SH-SY5Y (cell line): ENCODE data around the gene VAMP1.
A peak's percentile ranks its signal among the peaks of the same experiment; 100 is the strongest.

Experiments used
- GATA2 ChIP-seq: IDR thresholded peaks from 2 replicates; pipeline ENCODE4 v1.6.1; 2011; ENCODE audit warnings: mild to moderate bottlenecking, low read depth, low read length
- GATA3 ChIP-seq: IDR thresholded peaks from 2 replicates; pipeline ENCODE4 v1.6.1; 2011; ENCODE audit warnings: low read depth, mild to moderate bottlenecking, low read length, moderate library complexity

The VAMP1 gene

DNA sequence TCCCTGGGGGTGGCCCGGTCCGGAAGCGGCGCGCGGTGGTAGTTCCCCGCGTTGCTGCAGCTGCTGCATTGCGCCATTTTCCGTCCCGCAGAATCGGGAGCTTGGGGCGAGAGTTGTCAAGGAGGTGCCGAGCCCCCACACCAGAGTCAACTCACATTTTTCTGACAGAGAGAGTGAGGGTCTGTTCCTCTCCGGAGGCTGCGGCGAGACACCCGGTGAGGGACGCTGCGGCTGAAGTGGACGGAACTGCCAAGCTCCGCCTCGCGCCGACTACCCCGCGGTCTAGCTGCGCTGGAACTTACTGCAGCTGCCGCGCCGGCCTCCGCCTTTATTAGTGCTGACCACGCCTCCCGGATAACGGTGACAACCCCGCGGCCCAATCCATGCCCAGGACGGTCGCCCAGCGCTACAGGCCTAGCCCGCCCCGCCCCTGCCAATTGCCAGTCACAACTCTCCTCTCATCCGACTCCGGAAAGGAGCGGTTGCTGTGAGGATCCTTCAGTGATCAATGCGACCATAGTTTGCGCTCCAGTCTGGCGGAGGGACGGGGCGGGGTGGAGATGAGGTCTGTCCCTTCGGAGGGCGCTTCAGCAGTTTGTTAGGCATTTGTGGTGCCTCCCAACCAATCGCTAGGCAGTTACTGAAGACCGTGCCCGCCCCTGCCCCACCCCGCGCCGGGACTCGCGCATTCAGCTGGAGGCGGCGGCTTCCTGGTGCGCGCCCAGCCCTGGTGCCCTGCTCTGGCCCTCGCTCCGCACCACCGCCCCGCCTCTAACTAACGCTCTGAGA is at the start of gene VAMP1:
TSS of gene VAMP1 (minus strand) at position 303 of the 789 bp plus-strand sequence. CDS start at position 157, 146 bp downstream.
- TF ChIP-seq GATA2: no peak
- TF ChIP-seq GATA3: no peak

- no peak for TF ChIP-seq GATA3
- TF ChIP-seq GATA2: no peak
Observed at GRCh38 chr12:6520186-6520585, 49.7 kb upstream of the VAMP1 start.

DNA sequence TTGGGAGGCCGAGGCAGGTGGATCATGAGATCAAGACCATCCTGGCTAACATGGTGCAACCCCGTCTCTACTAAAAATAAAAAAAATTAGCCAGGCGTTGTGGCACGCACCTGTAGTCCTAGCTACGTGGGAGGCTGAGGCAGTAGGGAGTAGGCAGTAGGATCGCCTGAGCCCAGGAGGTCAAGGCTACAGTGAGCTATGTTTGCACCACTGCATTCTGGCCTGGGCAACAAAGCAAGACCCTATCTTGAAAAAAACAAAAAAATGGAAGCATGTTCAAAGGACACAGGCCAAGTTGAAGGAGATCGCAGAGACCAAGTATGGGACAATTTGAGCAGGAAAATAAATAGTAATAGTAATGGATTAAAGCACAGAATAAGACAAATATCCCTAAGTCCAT is 37.6 kb upstream of the VAMP1 start:
- no peak for TF ChIP-seq GATA2

DNA sequence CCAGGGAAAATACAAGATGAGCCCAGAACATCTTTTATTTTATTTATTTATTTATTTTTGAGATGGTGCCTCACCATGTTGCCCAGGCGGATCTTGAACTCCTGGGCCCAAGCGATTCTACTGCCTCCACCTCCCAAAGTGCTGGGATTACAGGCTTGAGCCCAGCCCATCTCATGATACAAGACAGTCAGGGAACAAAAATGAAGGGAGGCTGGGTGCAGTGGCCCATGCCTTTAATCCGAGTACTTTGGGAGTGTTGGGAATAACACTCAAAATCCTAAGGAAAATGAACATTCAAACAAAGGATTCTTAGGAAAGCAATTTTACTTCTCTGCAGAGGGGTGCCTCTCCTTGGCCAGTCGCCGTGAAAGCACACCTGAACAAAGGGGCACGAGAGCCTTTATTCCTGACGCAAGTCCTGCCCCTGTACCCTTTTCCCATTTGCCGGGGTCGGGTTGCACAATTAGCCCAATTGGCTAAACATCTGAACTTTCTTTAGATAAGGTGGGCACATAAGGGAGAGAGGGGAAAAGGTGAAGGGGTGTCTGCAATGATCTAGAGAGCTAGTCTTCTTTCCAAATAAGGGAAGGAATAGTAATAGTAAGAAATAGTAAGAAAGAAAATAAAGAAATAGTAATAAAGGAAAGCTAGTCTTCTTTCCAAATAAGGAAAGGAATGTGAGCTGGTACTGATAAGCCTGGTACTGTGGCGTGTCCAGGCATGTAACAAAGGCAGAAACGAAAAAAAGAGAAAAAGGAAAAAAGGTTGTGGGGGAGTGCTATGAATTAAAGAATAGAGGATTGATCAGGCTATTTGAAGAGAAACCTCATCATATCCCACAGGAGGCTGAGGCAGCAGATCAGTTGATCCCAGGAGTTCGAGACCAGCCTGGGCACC is 36.9 kb upstream of the VAMP1 start:
- TF ChIP-seq GATA3 (no peak), GATA2 (no peak)

DNA sequence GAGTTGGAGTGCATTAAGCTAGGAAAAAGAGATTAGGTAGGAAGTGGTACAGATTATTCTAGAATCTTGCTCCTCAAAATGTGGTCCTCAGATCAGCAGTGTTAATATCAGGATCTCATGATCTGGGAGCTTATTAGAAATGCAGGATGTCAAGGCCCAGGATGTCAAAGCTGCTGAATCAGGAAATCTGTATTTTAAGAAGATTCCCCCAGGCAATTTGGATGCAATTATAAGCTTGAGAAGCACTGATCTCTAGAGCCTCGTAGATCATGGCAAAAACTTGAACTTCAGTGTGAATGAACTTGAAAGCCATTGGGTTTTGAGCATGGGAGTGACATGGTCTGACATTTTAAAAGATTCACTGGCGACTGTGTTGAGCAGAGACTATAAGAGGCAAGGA is 30.0 kb upstream of the VAMP1 start:
- TF ChIP-seq GATA2 (no peak), GATA3 (no peak)

- TF ChIP-seq GATA2 (no peak), GATA3 (no peak)
Observed at GRCh38 chr12:6494968-6495367, 24.5 kb upstream of the VAMP1 start.

DNA sequence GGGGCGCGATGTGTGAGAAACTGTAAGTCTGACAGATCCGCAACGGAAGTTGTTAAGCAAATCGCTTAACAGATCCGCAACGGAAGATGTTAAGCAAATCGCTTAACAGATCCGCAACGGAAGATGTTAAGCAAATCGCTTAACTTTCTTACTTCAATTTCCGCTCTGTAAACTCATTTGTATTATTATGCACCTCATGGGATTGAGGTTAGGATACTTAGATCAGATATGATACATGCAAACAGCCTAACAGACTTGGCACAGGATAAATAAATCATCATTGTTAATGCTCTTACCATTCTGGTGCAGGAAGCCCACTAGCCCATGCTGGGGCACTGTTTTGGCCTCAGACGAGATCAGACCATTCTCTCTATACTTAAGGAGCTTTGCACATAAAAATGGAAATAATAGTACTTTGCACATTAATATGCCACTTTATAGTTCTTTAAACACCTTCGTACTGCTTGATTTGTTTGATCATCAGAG is 23.8 kb upstream of the VAMP1 start:
- TF ChIP-seq GATA3: no peak
- no peak for TF ChIP-seq GATA2

GRCh38 chr12:6493497-6494257 is 23.2 kb upstream of the VAMP1 start, which contains the start of gene NCAPD2:
TSS of gene NCAPD2 (plus strand) at chr12:6494102. CDS start at chr12:6495099, 997 bp downstream.
- no peak for TF ChIP-seq GATA3
- 0 out of 2 replicates have a peak, but pooled peaks have one; percentile 26 for TF ChIP-seq GATA2

GRCh38 chr12:6492838-6493496 is 22.5 kb upstream of the VAMP1 start, which contains the start of gene MRPL51:
TSS of gene MRPL51 (minus strand) at chr12:6493262. CDS start at chr12:6493136, 126 bp downstream.
- no peak for TF ChIP-seq GATA3
- TF ChIP-seq GATA2: no peak

GRCh38 chr12:6489449-6489848 is 19.0 kb upstream of the VAMP1 start:
- no peak for TF ChIP-seq GATA2
- TF ChIP-seq GATA3: no peak

DNA sequence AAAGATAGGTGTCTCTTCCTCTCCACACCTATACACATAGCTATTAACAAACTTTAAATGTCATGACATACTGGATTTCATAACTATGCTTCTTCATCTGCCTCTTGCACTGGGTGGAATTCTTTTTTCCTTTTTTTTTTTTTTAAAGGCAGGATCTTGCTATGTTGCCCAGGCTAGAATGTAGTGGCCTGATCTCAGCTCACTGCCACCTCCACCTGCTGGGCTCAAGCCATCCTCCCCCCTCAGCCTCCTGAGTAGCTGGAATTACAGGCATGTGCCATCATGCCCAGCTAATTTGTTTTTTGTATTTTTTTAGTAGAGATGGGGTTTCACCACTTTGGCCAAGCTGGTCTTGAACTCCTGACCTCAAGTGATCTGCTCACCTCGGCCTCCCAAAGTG is 17.8 kb upstream of the VAMP1 start:
- TF ChIP-seq GATA3 (no peak), GATA2 (no peak)

GRCh38 chr12:6478416-6478815 is 7.9 kb upstream of the VAMP1 start:
- TF ChIP-seq GATA3 (no peak), GATA2 (no peak)

DNA sequence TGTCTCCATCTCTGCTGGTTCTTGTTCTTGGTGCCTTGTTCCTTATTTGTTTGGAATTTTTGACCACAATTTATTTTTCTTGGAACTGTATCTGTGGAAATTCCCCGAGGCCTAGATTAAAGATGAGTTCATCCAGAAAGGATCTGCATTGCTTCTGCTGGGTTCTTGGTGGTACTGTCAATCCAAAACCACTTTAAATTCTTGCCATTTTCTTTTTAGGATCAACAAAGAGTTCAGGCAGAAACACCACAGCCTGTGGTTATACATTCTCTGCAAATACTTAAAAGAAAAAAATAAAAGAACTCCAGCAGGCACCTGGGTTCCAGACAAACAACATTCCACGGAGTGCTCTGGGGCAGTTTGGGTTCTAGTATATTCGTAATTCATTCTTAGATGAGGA is 6.0 kb upstream of the VAMP1 start:
- TF ChIP-seq GATA2 (no peak), GATA3 (no peak)

DNA sequence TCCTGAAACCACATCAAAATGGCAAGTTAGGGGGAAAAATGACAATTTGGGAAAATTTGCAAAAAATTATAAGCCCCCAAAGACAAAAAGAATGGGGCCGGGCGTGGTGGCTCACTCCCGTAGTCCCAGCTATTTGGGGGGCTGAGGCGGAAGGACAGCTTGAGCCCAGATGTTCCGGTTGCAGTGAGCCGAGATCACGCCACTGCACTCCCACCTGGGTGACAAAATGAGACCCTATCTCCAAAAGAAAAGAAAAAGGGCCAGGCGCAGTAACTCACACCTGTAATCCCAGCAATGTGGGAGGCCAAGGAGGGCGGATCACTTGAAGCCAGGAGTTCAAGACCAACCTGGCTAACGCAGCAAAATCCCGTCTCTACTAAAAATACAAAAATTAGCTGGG is 2.0 kb upstream of the VAMP1 start:
- TF ChIP-seq GATA3 (no peak), GATA2 (no peak)

DNA sequence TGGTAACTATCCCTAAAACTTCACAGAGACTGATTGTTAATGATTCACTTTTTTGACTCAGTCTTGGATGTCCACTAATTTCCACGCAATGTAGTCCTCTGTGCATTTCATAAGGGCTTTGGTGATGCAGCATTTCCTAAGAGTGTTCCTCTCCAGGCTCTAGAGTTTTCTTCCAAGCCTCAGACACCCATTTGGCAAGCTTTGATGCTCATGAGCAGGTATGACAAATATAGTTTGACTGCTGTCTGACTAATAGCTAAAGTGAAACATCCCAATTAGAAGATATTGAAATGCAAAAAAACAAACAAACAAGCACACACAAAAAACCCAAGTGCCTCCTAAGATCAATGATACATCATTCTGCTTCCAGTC is 1.5 kb upstream of the VAMP1 start:
- TF ChIP-seq GATA3: no peak
- TF ChIP-seq GATA2: no peak
